Thyroid gland (tissue), 4 donors: ENCODE data around the gene DOCK1.

Experiments
- POLR2A ChIP-seq, 2 donors: fragments of 450-650 bp; IDR thresholded peaks; one replicate each; pipeline ENCODE4 v1.6.1; 2017; ENCODE audit warnings: antibody characterized with exemption in 2 of 2, mild to moderate bottlenecking in 2 of 2, moderate library complexity in 1 of 2
- TF ChIP-seq, protein P1 (sequence below), 6 experiments: fragments of 200-600 bp in 3 of 6; fragments of 450-650 bp in 3 of 6; sonication (generic) in 3 of 6; IDR thresholded peaks; one replicate each; pipeline ENCODE4 v1.5.1; 2016 to 2019; ENCODE audit warnings: antibody characterized with exemption in 6 of 6, mild to moderate bottlenecking in 2 of 6, inconsistent platforms in 1 of 6, moderate library complexity in 1 of 6

DNA sequence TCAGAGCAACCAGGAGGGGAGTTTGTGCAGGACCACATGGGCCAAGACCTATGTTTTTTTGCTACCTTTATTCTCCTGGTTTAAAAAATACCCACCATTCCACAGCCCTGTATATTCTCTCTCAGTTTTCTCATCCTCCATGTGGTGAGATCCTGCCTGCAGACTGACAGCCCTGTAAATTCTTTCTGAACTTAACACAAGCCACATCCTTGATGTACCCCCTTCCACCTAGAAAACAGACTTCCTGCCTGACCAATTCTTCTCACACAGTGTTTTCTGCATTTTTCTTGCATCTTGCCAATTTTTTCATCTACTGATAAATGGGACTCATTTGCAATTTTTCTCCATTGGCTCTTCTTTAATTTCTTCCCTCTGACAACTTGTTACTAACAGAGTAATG, 212.8 kb downstream of the DOCK1 start:
- TF ChIP-seq POLR2A (IDR thresholded peaks at IDR 0.05): no peak
- TF ChIP-seq, protein P1, sequence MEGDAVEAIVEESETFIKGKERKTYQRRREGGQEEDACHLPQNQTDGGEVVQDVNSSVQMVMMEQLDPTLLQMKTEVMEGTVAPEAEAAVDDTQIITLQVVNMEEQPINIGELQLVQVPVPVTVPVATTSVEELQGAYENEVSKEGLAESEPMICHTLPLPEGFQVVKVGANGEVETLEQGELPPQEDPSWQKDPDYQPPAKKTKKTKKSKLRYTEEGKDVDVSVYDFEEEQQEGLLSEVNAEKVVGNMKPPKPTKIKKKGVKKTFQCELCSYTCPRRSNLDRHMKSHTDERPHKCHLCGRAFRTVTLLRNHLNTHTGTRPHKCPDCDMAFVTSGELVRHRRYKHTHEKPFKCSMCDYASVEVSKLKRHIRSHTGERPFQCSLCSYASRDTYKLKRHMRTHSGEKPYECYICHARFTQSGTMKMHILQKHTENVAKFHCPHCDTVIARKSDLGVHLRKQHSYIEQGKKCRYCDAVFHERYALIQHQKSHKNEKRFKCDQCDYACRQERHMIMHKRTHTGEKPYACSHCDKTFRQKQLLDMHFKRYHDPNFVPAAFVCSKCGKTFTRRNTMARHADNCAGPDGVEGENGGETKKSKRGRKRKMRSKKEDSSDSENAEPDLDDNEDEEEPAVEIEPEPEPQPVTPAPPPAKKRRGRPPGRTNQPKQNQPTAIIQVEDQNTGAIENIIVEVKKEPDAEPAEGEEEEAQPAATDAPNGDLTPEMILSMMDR (IDR thresholded peaks at IDR 0.05): no peak
